Activated CD8-positive, alpha-beta memory T cell treated with anti-CD3 and anti-CD28 coated beads, Interleukin-2, amount 50 U/mL, for 1 hour (primary cell): ENCODE data around the gene PRSS27.

Experiments used
- DNase-seq: peaks from one replicate; pipeline ENCODE4 v3.0.0-alpha.2; 2020; ENCODE audit errors: extremely low read depth

PRSS27 gene

GRCh38 chr16:2708955-2709587 lies 11.0 kb downstream of the PRSS27 start:
- DNase-seq, result no peak

GRCh38 chr16:2708290-2708639 lies 11.8 kb downstream of the PRSS27 start:
- no peak for DNase-seq

- DNase-seq, result no peak
Measured at GRCh38 chr16:2707368-2708289, 12.4 kb downstream of the PRSS27 start.

GRCh38 chr16:2706611-2707311 lies 13.3 kb downstream of the PRSS27 start:
- no peak for DNase-seq

- DNase-seq, result no peak
Measured at GRCh38 chr16:2706085-2706484, 13.9 kb downstream of the PRSS27 start.

GRCh38 chr16:2705351-2705750 lies 14.7 kb downstream of the PRSS27 start:
- no peak for DNase-seq

- DNase-seq, result no peak
Measured at GRCh38 chr16:2704983-2705275, 15.1 kb downstream of the PRSS27 start.

- DNase-seq, result no peak
Measured at GRCh38 chr16:2704166-2704982, 15.7 kb downstream of the PRSS27 start.

GRCh38 chr16:2702871-2703745 lies 16.9 kb downstream of the PRSS27 start:
- no peak for DNase-seq

- DNase-seq, result no peak
Measured at GRCh38 chr16:2702438-2702825, 17.6 kb downstream of the PRSS27 start.

- no peak for DNase-seq
Measured at GRCh38 chr16:2701713-2702437, 18.1 kb downstream of the PRSS27 start.

GRCh38 chr16:2701272-2701671 lies 18.8 kb downstream of the PRSS27 start:
- no peak for DNase-seq

GRCh38 chr16:2700786-2701185 lies 19.2 kb downstream of the PRSS27 start:
- DNase-seq, result no peak

GRCh38 chr16:2699791-2700600 lies 20.0 kb downstream of the PRSS27 start:
- DNase-seq, result no peak

GRCh38 chr16:2698965-2699750 lies 20.9 kb downstream of the PRSS27 start:
- no peak for DNase-seq

GRCh38 chr16:2698103-2698870 lies 21.7 kb downstream of the PRSS27 start:
- no peak for DNase-seq

GRCh38 chr16:2697401-2697948 lies 22.5 kb downstream of the PRSS27 start:
- DNase-seq, result no peak
